Stomach (tissue), 9 donors: ENCODE measurements around the gene CTDSPL2. TPM values are rescaled to one million over a fixed set of nuclear protein-coding genes. Genes with fewer than 3 reads are reported as not detected.

Experiments
- DNase-seq, 2 donors: peaks; one replicate each; pipeline versions ENCODE4 v3.0.0 to v3.0.0-alpha.2; 2013 to 2019
- H3K27ac ChIP-seq, 5 donors: fragments of 200-600 bp in 4 of 5; sonication (generic) in 4 of 5; one replicate each; pipeline ENCODE4 v1.5.1; 2013 to 2019; ENCODE audit warnings: mild to moderate bottlenecking in 1 of 5, moderate library complexity in 1 of 5
- H3K27me3 ChIP-seq, 3 donors: fragments of 200-600 bp; sonication (generic); one replicate each; pipeline ENCODE4 v1.5.1; 2017 to 2019; ENCODE audit warnings: mixed run types in 1 of 3
- H3K36me3 ChIP-seq, 4 donors: fragments of 200-600 bp; sonication (generic); 1 replicate in 3 of 4; 2 replicates in 1 of 4; pipeline ENCODE4 v1.5.1; 2016 to 2019
- H3K4me1 ChIP-seq, 4 donors: fragments of 200-600 bp; sonication (generic); one replicate each; pipeline ENCODE4 v1.5.1; 2016 to 2019
- H3K4me3 ChIP-seq, 4 donors: fragments of 200-600 bp; sonication (generic) in 3 of 4; one replicate each; pipeline ENCODE4 v1.5.1; 2016 to 2019; ENCODE audit warnings: mild to moderate bottlenecking in 1 of 4
- H3K9me3 ChIP-seq, 4 donors: fragments of 200-600 bp; sonication (generic); one replicate each; pipeline ENCODE4 v1.5.1; 2016 to 2019
- EP300 ChIP-seq: sonication (generic); formaldehyde crosslinking; IDR thresholded peaks from one replicate; pipeline ENCODE4 v1.6.1; 2017; ENCODE audit warnings: antibody characterized with exemption
- POLR2A ChIP-seq, 4 donors: fragments of 450-650 bp; IDR thresholded peaks; one replicate each; pipeline ENCODE4 v1.6.1; 2016; ENCODE audit warnings: antibody characterized with exemption in 4 of 4, control low read depth in 2 of 4, mild to moderate bottlenecking in 1 of 4, moderate library complexity in 1 of 4
- POLR2AphosphoS5 ChIP-seq, 3 donors: sonication (generic); formaldehyde crosslinking; IDR thresholded peaks; one replicate each; pipeline ENCODE4 v1.6.1; 2016; ENCODE audit warnings: antibody characterized with exemption in 3 of 3
- WGBS, 5 donors: extraction: QIAGEN DNeasy Blood & Tissue Kit in 3 of 5; methylation state at CpG; one replicate each; pipeline versions ENCODE4 v1.1.5 to v1.1.7; 2013 to 2018; 5-methylcytosine and 5-hydroxymethylcytosine counted together
- intact Hi-C: fragments of 100-400 bp; cut with DNase I; formaldehyde crosslinking; loops from one replicate; pipeline ENCODE4 v1.15.1; 2023; ENCODE audit warnings: low total_unique reads
- polyA plus RNA-seq, 3 donors: library from polyadenylated mRNA; stranded (reverse); fragments of 200-250 nt; gene quantifications; one replicate each; pipeline ENCODE4 v1.2.3, GENCODE V29; 2013
- total RNA-seq, 5 donors: library from RNA; depleted of rRNA; stranded (reverse); fragments of >200 nt; gene quantifications; one replicate each; pipeline versions ENCODE4 v1.1.0 to v1.2.3, GENCODE V29; 2014 to 2016
- TF ChIP-seq, protein P1 (sequence below), 7 experiments: fragments of 450-650 bp in 4 of 7; fragments of 200-600 bp in 3 of 7; sonication (generic) in 3 of 7; IDR thresholded peaks; one replicate each; pipeline ENCODE4 v1.5.1; 2016 to 2019; ENCODE audit warnings: antibody characterized with exemption in 7 of 7, control low read depth in 2 of 7, mild to moderate bottlenecking in 1 of 7
- donor health status: healthy with polysubstance abuse.
- donor health status: Bipolar disorder and iron deficiency.
- donor health status: healthy.

The CTDSPL2 gene
- total and polyA plus RNA-seq, 8 donors: 3.5 to 94.2 (median 9.9) TPM

GRCh38 chr15:44573386-44573785 is 146.0 kb downstream of the CTDSPL2 start:
- TF ChIP-seq, protein P1, sequence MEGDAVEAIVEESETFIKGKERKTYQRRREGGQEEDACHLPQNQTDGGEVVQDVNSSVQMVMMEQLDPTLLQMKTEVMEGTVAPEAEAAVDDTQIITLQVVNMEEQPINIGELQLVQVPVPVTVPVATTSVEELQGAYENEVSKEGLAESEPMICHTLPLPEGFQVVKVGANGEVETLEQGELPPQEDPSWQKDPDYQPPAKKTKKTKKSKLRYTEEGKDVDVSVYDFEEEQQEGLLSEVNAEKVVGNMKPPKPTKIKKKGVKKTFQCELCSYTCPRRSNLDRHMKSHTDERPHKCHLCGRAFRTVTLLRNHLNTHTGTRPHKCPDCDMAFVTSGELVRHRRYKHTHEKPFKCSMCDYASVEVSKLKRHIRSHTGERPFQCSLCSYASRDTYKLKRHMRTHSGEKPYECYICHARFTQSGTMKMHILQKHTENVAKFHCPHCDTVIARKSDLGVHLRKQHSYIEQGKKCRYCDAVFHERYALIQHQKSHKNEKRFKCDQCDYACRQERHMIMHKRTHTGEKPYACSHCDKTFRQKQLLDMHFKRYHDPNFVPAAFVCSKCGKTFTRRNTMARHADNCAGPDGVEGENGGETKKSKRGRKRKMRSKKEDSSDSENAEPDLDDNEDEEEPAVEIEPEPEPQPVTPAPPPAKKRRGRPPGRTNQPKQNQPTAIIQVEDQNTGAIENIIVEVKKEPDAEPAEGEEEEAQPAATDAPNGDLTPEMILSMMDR (IDR thresholded peaks at IDR 0.05): no peak
- no peak for TF ChIP-seq EP300
- no peak for TF ChIP-seq POLR2AphosphoS5 (IDR thresholded peaks at IDR 0.05)
- no peak for TF ChIP-seq POLR2A (IDR thresholded peaks at IDR 0.05)
- Histone ChIP-seq H3K27ac (no peak overlapping the region), H3K36me3 (peaks cover 27 to 79% (median 72%) of the 10 kb centered on the region in 4 donors), H3K27me3 (no peaks in the 10 kb centered on the region), H3K4me1 (no peaks in the 10 kb centered on the region), H3K4me3 (no peak overlapping the region), H3K9me3 (no peaks in the 10 kb centered on the region)
- DNase-seq: no peak
- 90 to 93% (median 92%) methylated on average over 6 of the region's 6 CpGs for WGBS, 5 donors
- intact Hi-C loops: no loop called here

DNA sequence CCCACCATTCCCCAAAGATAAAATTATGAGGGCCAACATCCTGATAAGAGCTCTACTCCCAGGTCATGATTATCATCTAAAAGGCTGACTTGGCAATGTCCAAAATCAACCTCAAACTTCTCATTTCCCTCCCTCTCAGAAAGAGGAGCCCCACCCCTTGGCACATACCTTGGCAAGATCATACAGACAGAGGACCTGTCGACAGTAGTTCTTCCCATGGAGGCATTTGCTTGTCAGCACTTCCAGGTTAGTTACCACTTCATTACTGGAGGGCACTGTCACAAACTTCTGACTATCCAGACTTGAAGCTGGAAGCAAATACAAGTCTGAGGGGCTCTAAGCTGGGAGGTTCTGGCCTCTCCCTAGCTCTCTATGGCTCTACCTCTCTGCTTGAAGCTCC is 147.3 kb downstream of the CTDSPL2 start:
- intact Hi-C loops: no loop called here

More for the DNA sequence above, 147.3 kb downstream of the CTDSPL2 start:
- 57 to 81% (median 69%) methylated on average over 1 of the region's 1 CpG for WGBS, 5 donors
- Histone ChIP-seq H3K27ac (no peak overlapping the region), H3K27me3 (no peaks in the 10 kb centered on the region), H3K9me3 (no peaks in the 10 kb centered on the region), H3K4me3 (no peak overlapping the region), H3K4me1 (peaks cover 0 to 7% (median 0%) of the 10 kb centered on the region in 4 donors), H3K36me3 (peaks cover 27 to 65% (median 61%) of the 10 kb centered on the region in 4 donors)
- TF ChIP-seq POLR2AphosphoS5 (IDR thresholded peaks at IDR 0.05): no peak
- TF ChIP-seq EP300: no peak
- TF ChIP-seq, protein P1 (IDR thresholded peaks at IDR 0.05): no peak
- no peak for TF ChIP-seq POLR2A (IDR thresholded peaks at IDR 0.05)
- DNase-seq: no peak

Other genes with a start within 250 kb of the CTDSPL2 start
- gene FRMD5, start 232.4 kb upstream of the CTDSPL2 start, total RNA-seq: 10 to 100 TPM in 1 of 5 donors, 1 to 10 TPM in 4; 1.7 to 13.0 (median 2.7) TPM
- 1 to 10 TPM in 1 of 3 donors, under 1 TPM in 2; 0.40 to 3.1 (median 1.00) TPM for gene FRMD5, start 232.4 kb upstream of the CTDSPL2 start, polyA plus RNA-seq
- 100 to 1,000 TPM in 1 of 5 donors, 10 to 100 TPM in 4; 29.5 to 113 (median 67.2) TPM for gene GOLM2, start 138.9 kb upstream of the CTDSPL2 start, total RNA-seq
- 10 to 100 TPM; 19.6 to 33.0 (median 25.7) TPM for gene GOLM2, start 138.9 kb upstream of the CTDSPL2 start, polyA plus RNA-seq
- 100 to 1,000 TPM in 1 of 5 donors, 10 to 100 TPM in 4; 42.6 to 100 (median 61.6) TPM for gene EIF3J, start 109.5 kb downstream of the CTDSPL2 start, total RNA-seq
- gene EIF3J, start 109.5 kb downstream of the CTDSPL2 start, polyA plus RNA-seq: 10 to 100 TPM; 41.5 to 53.9 (median 44.1) TPM
- gene SPG11, start 236.0 kb downstream of the CTDSPL2 start, total RNA-seq: 100 to 1,000 TPM in 4 of 5 donors, 10 to 100 TPM in 1; 99.5 to 240 (median 139) TPM
- gene SPG11, start 236.0 kb downstream of the CTDSPL2 start, polyA plus RNA-seq: 10 to 100 TPM; 12.1 to 32.4 (median 15.1) TPM